HG02678 (cell line): ENCODE data around the gene GAPVD1.
"Not testable (repeated sequence)": the region's sequence is repeated elsewhere in the genome, so short reads cannot be mapped to it uniquely, and the experiment has no call there.

Experiments
- ATAC-seq: cut with Tn5 transposase; IDR thresholded peaks from one replicate; pipeline ENCODE4 v1.9.1; 2021; ENCODE audit warnings: mild to moderate bottlenecking, moderate library complexity; ENCODE audit not compliant: unreplicated experiment

The GAPVD1 gene

DNA sequence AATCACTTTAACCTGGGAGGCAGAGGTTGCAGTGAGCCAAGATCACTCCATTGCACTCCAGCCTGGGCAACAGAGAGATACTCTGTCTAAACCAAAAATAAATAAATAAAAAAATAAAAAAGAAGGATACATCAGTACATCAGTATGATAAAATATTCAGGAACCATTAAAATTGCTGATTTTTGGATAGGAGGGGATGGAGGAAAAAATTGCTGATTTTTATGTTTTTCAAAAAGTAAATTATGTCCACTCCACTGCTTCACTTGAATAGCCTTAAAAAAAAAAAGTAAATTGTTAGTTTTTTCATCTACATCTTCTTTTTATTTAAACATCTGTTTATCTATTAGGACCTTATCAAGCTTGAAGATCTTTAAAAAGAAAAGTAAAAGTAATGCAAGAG is 7.4 kb upstream of the GAPVD1 start:
- ATAC-seq = no peak

DNA sequence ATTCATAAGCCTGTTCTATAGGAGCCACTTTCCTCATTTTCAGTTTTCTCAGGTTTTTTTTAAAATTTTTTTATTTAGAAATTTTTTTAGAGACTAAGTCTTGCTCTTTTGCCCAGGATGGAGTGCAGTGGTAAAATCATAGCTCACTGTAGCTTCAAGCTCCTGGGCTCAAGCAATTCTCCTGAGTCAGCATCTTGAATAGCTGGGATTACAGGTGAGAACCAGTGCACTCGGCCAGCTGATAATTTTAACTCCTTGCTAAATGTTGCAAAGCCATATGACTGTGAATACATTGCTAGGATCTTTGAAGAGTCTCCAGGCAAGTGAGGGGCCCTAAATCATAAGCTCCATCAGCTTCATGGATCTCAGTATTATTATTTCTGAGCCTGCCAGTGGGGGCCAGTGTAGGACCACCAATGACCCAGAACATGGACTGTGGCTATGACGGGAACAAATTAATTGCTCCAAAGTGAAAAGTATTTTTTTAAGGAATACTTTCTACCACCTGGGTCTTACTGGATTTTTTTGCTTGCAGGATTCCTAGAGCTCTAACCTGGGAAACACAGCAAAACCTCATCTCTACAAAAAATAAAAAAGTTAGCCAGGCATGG is 5.7 kb upstream of the GAPVD1 start:
- no peak for ATAC-seq

DNA sequence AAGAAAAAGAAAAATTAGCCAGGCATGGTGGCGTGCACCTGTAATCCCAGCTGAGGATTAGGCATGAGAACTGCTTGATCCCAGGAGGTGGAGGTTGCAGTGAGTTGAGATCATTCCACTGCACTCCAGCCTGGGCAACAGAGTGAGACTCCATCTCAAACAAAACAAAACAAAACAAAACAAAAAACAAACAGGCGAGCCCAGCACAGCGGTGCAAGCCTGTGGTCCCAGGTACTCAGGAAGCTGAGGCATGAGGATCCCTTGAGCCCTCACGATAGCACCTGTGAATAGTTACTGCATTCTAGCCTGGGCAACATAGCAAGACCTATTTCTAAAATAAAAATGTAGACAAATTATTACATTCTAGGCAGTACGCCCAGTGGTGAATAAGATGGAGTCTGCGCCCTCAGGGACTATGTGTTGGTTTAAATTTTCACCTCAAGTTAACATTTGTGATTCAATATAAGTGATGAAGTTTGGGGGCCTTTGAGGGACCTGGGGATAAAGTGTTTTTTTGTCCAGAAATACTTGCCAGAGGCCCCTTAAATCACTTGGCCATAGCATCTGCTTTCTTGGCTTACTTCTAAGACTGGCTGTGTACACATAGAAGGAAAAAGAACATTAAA is 3.4 kb upstream of the GAPVD1 start:
- no peak for ATAC-seq

DNA sequence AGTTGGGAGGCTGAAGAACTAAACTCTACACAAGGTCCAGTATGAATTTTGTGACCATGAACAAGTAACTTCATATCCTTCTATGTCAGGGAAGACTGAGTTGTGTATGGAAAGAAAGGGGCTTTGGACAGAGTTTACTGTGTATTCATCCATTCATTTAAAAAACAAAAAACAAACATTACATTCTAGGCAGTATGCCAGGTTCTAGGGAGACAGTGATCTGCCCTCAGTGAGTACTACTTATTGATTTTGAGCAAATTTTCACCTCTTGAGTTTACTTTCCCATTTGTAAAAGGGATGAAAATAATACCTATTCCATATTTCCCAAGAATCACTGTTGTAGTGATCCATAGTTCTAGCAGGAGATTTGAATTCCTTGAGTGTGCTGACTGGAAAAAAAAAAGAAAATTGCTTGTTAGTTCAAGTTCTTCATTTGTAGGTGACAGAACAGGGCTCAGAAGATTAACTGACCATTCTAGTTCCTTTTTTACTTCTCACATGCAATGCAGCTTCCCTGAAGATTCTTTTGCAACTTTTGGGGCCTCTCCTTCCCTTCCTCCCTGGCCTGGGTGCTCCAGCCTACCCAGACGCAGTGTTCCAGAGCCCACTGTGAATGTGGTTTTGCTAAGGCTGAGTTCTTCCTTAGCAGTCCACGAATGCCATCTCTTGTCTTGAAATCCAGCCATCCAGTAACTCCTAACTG is 2.6 kb upstream of the GAPVD1 start:
- ATAC-seq = no peak

DNA sequence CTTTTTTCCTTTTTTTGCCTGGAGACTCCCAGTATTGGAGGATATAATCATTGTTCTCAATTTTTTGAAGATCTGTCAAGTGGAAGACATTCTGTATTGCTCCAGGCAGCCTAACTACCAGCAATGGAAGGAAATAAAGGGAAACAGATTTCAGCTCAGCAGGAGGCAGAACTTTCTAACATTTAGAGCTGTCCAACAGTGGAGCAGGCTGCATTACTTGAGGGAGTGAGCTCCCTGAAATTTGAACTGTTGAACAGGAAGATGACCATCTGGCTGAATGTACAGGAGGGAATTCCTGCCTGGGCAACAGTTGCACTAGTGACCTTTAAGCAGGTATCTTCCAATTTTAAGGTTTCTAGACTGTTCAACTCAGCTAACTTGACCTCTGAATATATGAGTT is 1.1 kb upstream of the GAPVD1 start:
- no peak for ATAC-seq

DNA sequence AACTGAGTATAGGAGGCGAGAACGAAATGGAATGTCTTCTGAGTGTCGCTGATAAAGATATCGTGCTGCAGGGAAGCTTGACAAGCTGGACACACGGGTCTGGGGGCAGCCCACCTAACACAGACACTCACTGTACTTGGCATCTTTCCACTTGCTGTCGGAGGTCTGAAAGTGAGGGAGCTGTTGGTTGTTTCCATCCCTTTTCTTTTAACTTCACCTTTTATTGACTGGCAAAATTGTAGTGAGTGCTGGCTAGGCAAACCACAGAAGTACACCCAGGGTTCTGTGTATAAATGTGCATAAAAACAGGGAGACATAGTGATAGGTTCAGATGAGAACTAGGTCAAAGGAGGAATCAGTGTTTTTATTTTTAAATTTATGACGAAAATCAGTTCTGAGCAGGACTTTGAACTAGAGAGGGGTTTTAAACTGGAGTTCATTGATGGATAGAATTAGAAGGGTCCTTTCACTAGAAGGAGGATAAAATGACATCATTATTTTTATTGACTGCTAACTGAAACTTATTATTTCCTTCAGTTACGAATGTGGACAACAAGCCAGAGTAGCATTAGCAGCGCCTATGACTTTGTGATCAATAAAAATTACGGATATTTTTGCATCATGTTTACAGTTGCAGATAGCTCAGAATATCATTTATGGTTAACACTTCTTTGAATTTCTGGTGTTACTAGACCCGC is 817 bp downstream of the GAPVD1 start:
- no peak for ATAC-seq

DNA sequence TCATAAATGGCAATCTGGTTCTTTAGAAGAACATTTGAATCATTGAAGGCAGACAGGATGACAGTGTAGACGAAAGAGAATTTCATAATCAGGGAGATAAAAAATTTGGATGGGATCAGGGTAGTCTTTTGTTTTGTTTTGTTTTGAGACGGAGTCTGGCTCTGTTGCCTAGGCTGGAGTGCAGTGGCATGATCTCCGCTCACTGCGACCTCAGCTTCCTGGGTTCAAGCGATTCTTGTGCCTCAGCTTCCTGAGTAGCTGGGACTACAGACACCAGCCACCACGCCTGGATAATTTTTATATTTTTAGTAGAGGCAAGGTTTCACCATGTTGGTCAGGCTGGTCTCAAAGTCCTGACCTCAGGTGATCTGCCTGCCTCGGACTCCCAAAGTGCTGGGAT is 2.4 kb downstream of the GAPVD1 start:
- ATAC-seq = not testable (repeated sequence)

DNA sequence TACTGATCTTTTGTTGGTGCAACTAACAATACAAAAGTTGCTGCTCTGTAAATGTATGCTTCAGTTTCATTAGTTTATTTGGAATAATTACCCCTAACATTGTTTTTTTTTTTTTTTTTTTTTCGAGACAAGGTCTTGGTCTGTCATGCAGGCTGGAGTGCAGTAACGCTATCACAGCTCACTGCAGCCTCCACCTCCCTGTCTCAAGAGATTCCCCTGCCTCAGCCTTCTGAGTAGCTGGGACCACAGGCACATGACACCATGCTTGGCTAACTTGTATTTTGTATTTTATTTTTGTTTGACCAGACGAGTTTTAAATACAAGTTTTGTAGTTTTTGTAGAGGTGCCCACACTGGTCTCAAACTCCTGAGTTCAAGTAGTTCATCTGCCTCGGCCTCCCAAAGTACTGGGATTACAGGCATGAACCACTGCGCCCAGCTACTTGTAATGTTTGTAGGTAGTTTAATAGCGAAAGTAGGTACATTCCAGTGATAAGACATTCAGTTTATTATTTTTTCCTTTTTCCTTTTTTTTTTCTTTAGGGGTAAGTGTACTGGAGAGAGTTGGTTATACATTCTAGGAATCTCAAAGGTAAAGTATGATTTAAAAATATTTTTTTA is 6.9 kb downstream of the GAPVD1 start:
- ATAC-seq = no peak

DNA sequence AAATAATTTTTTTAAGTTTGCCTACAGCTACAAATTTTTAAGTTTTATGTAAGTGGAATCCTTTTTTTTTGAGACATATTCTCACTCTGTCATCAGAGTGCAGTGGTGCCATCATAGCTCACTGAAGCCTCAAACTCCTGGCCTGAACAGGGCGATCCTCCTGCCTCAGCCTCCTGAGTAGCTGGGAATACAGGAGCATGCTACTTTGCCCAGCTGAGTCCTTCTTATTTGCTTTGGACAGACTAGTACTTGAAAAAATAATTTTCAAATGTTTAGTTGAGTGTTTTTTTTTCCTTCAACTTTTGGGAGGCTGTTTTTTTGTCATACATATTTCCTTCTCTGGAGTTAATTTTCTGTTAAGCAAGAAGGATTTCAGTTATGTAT is 7.4 kb downstream of the GAPVD1 start:
- ATAC-seq = no peak

DNA sequence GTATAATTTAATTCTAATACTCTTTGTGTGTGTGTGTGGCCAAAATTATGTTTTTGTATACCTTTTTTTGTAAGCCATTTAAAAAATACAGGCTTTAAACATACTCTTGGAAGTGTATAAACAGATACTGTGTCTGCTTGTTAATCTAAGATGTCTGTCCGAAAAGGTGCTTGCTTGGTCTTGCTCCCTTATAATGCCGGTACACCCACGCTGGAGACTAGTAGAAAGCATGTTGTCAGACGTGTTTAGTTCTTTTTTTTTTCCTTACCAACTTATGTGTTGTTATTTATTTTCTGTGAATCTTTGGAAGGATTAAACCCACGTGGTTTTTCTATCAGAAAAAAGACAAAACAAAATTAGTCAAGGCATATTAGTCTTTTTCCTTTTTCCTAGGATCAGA is 9.5 kb downstream of the GAPVD1 start:
- ATAC-seq = no peak

DNA sequence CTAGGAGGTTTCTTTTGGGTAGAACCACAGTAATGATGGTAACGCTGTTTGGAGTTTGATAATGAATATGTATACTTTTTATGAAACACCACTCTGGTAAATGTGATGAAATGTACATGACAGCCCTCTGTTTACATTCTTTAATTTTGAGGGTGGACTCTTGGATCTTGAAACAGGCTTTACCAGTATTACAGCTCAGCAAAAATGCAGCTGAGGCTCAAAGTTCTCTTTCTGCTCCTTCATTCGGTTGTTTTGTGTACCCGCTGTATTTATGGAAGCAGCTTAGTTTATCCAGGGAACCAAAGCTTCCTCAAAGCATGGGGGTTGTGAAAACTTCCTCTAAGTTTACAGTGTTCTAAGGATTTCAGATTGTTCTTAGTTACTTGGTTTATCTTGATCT is 11.1 kb downstream of the GAPVD1 start:
- ATAC-seq = no peak

DNA sequence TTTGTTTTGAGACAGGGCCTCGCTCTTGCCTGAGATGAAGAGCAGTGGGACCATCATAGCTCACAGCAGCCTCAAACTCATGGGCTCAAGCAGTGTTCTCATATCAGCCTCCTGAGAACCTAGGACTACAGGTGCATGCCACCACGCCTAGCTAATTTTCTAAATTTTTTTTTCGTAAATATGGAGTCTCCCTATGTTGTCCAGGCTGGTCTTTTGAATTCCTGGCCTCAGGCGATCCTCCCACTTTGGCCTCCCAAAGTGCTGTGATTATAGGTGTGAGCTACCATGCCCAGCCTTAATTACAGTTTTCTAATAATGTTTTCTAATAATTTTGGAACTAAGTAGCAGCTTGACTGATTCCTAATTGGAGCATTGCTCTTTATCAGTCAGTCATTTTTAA is 15.1 kb downstream of the GAPVD1 start:
- no peak for ATAC-seq

DNA sequence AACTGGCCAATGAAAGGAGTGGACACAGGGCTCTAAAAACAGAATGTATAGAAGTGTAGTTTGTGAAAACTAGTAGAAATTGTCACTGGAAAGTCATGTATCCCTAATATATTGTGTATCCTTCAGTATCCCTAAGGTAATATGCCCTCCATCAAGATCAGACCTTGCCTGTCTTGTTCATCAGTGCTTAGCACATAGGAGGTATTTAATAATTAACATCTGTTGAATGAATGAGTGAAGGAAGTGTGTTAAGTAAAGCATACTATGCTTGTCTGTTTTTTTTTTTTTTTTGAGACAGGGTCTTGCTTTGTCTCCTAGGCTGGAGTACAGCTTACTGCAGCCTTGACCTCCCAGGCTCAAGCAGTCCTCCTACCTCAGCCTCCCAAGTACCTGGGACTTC is 15.8 kb downstream of the GAPVD1 start:
- ATAC-seq = no peak

DNA sequence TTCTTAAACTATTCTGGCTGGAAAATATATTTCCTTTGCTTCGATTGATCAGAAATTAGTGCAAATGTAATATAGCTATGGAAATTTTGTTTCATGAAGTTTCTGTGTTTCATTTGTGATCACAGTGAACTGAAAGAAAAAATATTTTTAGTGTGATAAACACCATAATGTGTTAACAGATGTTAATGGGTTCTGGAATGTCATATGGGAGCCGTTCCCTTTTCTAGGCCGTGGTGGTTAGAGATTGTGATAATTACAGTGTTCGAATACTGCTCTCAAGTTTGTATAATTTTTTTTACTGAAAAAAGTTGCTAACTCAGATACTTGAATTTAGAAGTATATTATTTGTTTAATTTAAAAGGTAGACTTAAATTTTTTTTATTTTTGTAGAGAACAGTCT is 19.3 kb downstream of the GAPVD1 start:
- no peak for ATAC-seq

DNA sequence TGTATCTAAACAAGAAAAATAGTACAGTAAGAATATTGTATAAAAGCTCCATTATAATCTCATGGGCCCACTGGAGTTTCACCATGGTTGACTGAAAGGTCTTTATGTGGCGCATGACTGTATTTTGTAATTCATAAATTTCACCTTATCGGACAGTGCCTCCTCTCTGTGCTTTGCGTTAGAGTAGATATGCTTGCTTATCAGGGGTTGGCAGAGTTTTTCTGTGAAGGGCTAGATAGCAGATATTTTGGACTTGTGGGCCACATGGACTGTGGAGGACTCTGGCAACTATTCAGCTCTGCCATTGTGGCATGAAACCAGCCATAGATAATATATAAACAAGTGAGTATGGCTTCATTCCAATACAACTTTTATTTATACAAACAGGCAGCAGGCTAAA is 23.2 kb downstream of the GAPVD1 start:
- no peak for ATAC-seq

DNA sequence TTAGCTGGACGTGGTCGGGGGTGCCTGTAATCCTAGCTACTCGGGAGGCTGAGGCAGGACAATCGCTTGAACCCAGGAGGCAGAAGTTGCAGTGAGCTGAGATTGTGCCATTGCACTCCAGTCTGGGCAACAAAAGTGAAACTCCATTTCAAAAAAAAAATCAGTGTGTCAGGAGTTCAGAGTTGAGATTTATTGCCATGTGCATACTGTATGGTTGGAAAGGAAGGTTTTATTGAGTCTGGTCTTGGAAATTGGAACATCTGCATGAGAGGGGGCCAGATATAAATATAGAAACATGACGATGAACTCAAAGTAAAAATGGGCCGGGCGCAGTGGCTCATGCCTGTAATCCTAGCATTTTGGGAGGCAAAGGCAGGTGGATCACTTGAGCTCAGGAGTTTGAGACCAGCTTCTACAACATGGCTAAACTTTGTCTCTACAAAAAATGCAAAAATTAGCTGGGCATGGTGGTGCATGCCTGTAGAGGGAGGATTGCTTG is 25.4 kb downstream of the GAPVD1 start:
- ATAC-seq = not testable (repeated sequence)

DNA sequence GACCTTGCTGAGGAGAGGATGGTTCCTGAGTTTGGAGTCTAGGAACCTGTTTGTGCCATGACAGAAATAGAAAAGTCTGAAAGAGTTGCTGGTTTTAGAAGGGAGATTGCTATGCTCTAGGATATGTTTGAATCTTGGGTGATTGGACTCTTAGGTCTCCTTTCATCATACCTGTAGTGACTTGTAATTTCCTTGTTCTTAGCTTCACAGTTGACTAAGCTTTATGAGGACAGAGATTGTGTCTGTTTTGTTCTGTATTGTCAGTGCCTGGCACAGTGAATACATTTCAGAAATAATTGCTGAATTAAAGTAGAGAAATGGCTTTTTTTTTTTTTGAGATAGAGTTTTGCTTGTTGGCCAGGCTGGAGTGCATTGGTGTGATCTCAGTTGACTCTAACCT is 31.5 kb downstream of the GAPVD1 start:
- no peak for ATAC-seq

DNA sequence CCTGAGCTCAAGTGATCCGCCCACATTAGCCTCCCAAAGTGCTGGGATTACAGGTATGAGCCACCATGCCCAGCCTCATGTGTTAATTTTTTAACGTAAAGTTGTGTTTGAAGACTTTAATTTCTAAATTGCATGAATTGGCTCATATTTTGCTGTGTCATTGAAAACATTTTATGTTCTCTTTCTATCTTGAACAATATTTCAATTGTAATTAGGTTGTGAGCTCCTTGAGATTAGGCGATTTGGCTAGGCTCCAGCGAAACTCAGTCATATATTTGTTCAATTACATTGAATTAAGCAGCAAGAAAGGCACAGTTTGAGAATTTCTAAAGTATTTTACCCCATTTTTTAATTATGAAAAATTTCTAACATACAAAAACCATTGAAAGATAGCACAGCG is 34.0 kb downstream of the GAPVD1 start:
- no peak for ATAC-seq

DNA sequence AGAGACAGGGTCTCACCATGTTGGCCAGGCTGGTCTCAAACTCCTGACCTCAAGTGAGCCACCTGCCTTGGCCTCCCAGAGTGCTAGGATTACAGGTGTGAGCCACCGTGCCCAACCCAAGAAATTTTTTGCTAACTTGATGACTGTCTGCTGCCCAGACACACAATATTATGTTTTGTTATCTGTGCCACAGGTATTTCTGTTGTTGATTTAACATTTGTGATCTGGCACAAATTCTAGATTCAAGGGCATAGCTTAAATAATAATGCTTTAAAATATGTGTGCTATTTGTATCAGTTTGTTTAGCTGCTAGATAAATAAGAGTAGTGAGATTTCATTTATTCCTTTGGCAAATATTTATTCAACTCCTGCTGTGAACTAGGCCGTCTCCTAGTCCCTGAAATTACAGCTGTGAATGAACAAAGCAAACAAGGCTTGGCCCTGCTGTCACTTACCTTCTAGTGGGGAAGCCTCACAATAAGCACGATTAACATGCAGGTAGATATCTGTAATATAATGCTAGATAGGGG is 35.3 kb downstream of the GAPVD1 start:
- no peak for ATAC-seq

DNA sequence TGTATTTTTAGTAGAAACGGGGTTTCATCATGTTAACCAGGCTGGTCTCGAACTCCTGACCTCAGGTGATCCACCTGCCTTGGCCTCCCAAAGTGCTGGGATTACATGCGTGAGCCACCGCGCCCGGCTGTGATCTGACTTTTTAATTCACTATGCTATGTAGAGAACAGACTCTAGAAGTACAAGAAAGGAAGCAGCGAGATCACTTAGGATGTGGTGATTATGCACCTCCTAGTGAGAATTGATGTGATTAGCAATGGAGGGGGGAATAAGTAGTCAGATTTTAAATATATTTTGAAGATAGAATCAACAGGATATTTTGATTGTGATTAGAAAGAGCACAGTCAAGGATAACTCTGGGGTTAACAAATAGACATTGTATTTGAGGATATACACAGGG is 36.3 kb downstream of the GAPVD1 start:
- ATAC-seq = no peak

DNA sequence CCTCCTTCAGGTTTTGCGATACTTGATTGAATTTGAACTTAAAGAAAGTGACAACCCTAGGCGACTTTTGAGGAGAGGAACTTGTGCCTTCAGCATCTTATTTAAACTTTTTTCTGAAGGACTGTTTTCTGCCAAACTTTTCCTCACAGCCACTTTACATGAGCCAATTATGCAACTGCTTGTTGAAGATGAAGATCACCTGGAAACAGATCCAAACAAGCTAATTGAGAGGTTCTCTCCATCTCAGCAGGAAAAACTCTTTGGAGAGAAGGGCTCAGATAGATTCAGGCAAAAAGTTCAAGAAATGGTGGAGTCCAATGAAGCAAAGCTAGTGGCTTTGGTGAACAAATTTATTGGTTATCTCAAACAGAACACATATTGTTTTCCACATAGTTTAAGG is 40.6 kb downstream of the GAPVD1 start:
- ATAC-seq = no peak
